HG03432 (cell line): ENCODE measurements around the gene MEST.
"Not testable (repeated sequence)": the region's sequence is repeated elsewhere in the genome, so short reads cannot be mapped to it uniquely, and the experiment has no call there.

Source experiments
- ATAC-seq: cut with Tn5 transposase; IDR thresholded peaks from one replicate; pipeline ENCODE4 v1.9.1; 2021; ENCODE audit warnings: mild to moderate bottlenecking, moderate library complexity; ENCODE audit not compliant: unreplicated experiment

Gene MEST

GRCh38 chr7:130521258-130521951 lies 29.5 kb downstream of the MEST start:
- no peak for ATAC-seq

- ATAC-seq, result not testable (repeated sequence)
These were observed 31.7 kb downstream of the MEST start for GRCh38 chr7:130523519-130524125.

- ATAC-seq, result no peak
These were observed 32.7 kb downstream of the MEST start for GRCh38 chr7:130524628-130525027.

- not testable (repeated sequence) for ATAC-seq
These were observed 36.0 kb downstream of the MEST start for GRCh38 chr7:130527752-130528355.

GRCh38 chr7:130529417-130529816 lies 37.5 kb downstream of the MEST start:
- ATAC-seq, result no peak

GRCh38 chr7:130537894-130538293 lies 46.0 kb downstream of the MEST start:
- ATAC-seq, result not testable (repeated sequence)

- not testable (repeated sequence) for ATAC-seq
These were observed 49.4 kb downstream of the MEST start for GRCh38 chr7:130541287-130541686.

GRCh38 chr7:130542297-130542696 lies 50.4 kb downstream of the MEST start:
- not testable (repeated sequence) for ATAC-seq

- no peak for ATAC-seq
These were observed 51.7 kb downstream of the MEST start for GRCh38 chr7:130543487-130544010.

GRCh38 chr7:130544356-130544755 lies 52.5 kb downstream of the MEST start:
- no peak for ATAC-seq

GRCh38 chr7:130553398-130554029 lies 61.6 kb downstream of the MEST start:
- no peak for ATAC-seq

GRCh38 chr7:130554481-130554880 lies 62.6 kb downstream of the MEST start:
- no peak for ATAC-seq
